Epithelial cell of esophagus (primary cell): ENCODE measurements around the gene TTC27.

Experiments
- DNase-seq: peaks from one replicate; pipeline ENCODE4 v3.0.0; 2010; ENCODE audit warnings: low read depth
- H3K4me3 ChIP-seq: 2 replicates; pipeline ENCODE4 v1.5.1; 2011; ENCODE audit warnings: mild to moderate bottlenecking, low read length, control low read depth
- CTCF ChIP-seq: IDR thresholded peaks from 2 replicates; pipeline ENCODE4 v1.5.1; 2011; ENCODE audit warnings: low read depth, mild to moderate bottlenecking, low read length, control low read depth, inconsistent platforms; ENCODE audit not compliant: insufficient read depth; ENCODE audit errors: missing control alignments

The TTC27 gene

GRCh38 chr2:32706815-32707579 lies 79.1 kb downstream of the TTC27 start:
- no peak for TF ChIP-seq CTCF
- no peak overlapping the region for H3K4me3 ChIP-seq
- no peak for DNase-seq

GRCh38 chr2:32711219-32711618 lies 83.4 kb downstream of the TTC27 start:
- peak; percentile 72 for DNase-seq
- H3K4me3 ChIP-seq, result no peak overlapping the region
- no peak for TF ChIP-seq CTCF

GRCh38 chr2:32711908-32712501 lies 84.2 kb downstream of the TTC27 start:
- no peak for DNase-seq
- H3K4me3 ChIP-seq, result no peak overlapping the region
- no peak for TF ChIP-seq CTCF

GRCh38 chr2:32712870-32713269 lies 85.0 kb downstream of the TTC27 start:
- no peak for TF ChIP-seq CTCF

GRCh38 chr2:32714521-32714920 lies 86.7 kb downstream of the TTC27 start:
- DNase-seq, result no peak
- TF ChIP-seq CTCF, result no peak
- no peak overlapping the region for H3K4me3 ChIP-seq

More at GRCh38 chr2:32712870-32713269, 85.0 kb downstream of the TTC27 start:
- no peak for DNase-seq
- H3K4me3 ChIP-seq, result no peak overlapping the region

- H3K4me3 ChIP-seq, result no peak overlapping the region
- DNase-seq, result peak; percentile 71
- TF ChIP-seq CTCF, result no peak
These were observed 87.6 kb downstream of the TTC27 start for GRCh38 chr2:32715391-32715841.
